H1 (cell line): ENCODE results near the gene GAB2. TPM values are rescaled to one million over a fixed set of nuclear protein-coding genes. Genes with fewer than 3 reads are reported as not detected.

Source experiments
- CTBP2 ChIP-seq: IDR thresholded peaks from 2 replicates; pipeline ENCODE4 v1.7.0; 2011; ENCODE audit warnings: borderline replicate concordance, mild to moderate bottlenecking, moderate library complexity, mixed read lengths, low read length; ENCODE audit not compliant: insufficient read depth, insufficient read length
- JUN ChIP-seq: IDR thresholded peaks from 2 replicates; pipeline ENCODE4 v1.6.1; 2011; ENCODE audit warnings: low read depth, mild to moderate bottlenecking, improper control_type of control experiment, low read length
- RNF2 ChIP-seq: fragments of 200-900, 300-1000 bp; sonication (generic); IDR thresholded peaks from 2 replicates; pipeline ENCODE4 v1.7.1; 2016; ENCODE audit warnings: borderline replicate concordance, low read depth, mild to moderate bottlenecking, antibody characterized with exemption, low read length; ENCODE audit not compliant: poor library complexity, severe bottlenecking; ENCODE audit errors: missing control alignments
- TAF7 ChIP-seq: optimal IDR thresholded peaks from 2 replicates; pipeline ENCODE3; 2011; ENCODE audit warnings: low read depth, mild to moderate bottlenecking, inconsistent platforms, low read length, moderate library complexity, borderline replicate concordance
- polyA plus RNA-seq, 7 experiments: library from polyadenylated mRNA; depleted of rRNA in 3 of 7; stranded (reverse) in 5 of 7; unstranded in 2 of 7; fragments of >200 nt in 5 of 7; fragments of 200-250 nt in 2 of 7; gene quantifications; 1 replicate in 5 of 7; 2 replicates in 1 of 7; 4 replicates in 1 of 7; pipeline versions ENCODE4 v1.2.1 to v1.2.3, GENCODE V29; 2011 to 2013; ENCODE audit warnings: missing spikeins in 2 of 7, mixed read lengths in 2 of 7
- total RNA-seq: library from RNA; stranded (reverse); fragmentation: NEBNext Ultra II Directional; extraction: Animal tissue kit (Norgen Biotek cat#: 25700); gene quantifications from 2 replicates; pipeline ENCODE4 v1.2.1, GENCODE V29; 2021

The GAB2 gene
- total and polyA plus RNA-seq, 2 of the 8 experiments (the other 6 are each of a cell fraction or from before 2014, with no cell fraction given), result 6.3 to 14.0 TPM

- no peak for TF ChIP-seq CTBP2
- no peak for TF ChIP-seq RNF2
- TF ChIP-seq TAF7, result no peak
- no peak for TF ChIP-seq JUN
- TF ChIP-seq, all 59 proteins: peak for 0
These were observed 176.1 kb downstream of the GAB2 start (continued) for GRCh38 chr11:78241475-78241874.
